ENCODE measurements around the gene CREB3L4. TPM values are rescaled to one million over a fixed set of nuclear protein-coding genes. Genes with fewer than 3 reads are reported as not detected.
"Not testable (repeated sequence)": the region's sequence is repeated elsewhere in the genome, so short reads cannot be mapped to it uniquely, and the experiment has no call there.

The CREB3L4 gene
- total RNA-seq, 3 donors from 2014 or later: 9.9 to 26.9 (median 23.0) TPM

GRCh38 chr1:153995640-153996039 is 27.9 kb downstream of the CREB3L4 start:
- H3K4me3 ChIP-seq: no peak overlapping the region
- ATAC-seq (no peak), DNase-seq (no peak)
- no peak for TF ChIP-seq CTCF (IDR thresholded peaks at IDR 0.05)
- no peaks in the 10 kb centered on the region for H3K36me3 ChIP-seq (ENCODE audit: low read depth)
- peaks cover 17% of the 10 kb centered on the region for H3K4me1 ChIP-seq (ENCODE audit: low read depth)
- H3K9me3 ChIP-seq: no peaks in the 10 kb centered on the region
- intact Hi-C loops (cut with DNase I, micrococcal nuclease): no loop called here

GRCh38 chr1:153996882-153997281 is 29.2 kb downstream of the CREB3L4 start:
- H3K36me3 ChIP-seq (ENCODE audit: low read depth); intact Hi-C loops (cut with DNase I, micrococcal nuclease); ATAC-seq; H3K4me3 ChIP-seq; DNase-seq; H3K9me3 ChIP-seq: not testable (repeated sequence)
- H3K4me1 ChIP-seq (ENCODE audit: low read depth): peaks cover 12% of the 10 kb centered on the region

- ATAC-seq: no peak
- Histone ChIP-seq H3K4me3 (no peak overlapping the region), H3K4me1 (ENCODE audit: low read depth) (no peaks in the 10 kb centered on the region), H3K36me3 (ENCODE audit: low read depth) (no peaks in the 10 kb centered on the region), H3K9me3 (no peaks in the 10 kb centered on the region)
- TF ChIP-seq CTCF (IDR thresholded peaks at IDR 0.05): no peak
- intact Hi-C loops (cut with DNase I, micrococcal nuclease): no loop called here
- DNase-seq: no peak
Observed at GRCh38 chr1:154000420-154000819, 32.7 kb downstream of the CREB3L4 start.

- no peak for TF ChIP-seq CTCF (IDR thresholded peaks at IDR 0.05)
- intact Hi-C loops (cut with DNase I, micrococcal nuclease): no loop called here
- no peak for ATAC-seq
Observed at GRCh38 chr1:154006136-154006535, 38.4 kb downstream of the CREB3L4 start.

GRCh38 chr1:154012129-154012528 is 44.4 kb downstream of the CREB3L4 start:
- no peak for DNase-seq
- ATAC-seq: no peak

More at GRCh38 chr1:154006136-154006535, 38.4 kb downstream of the CREB3L4 start:
- no peak for DNase-seq
- Histone ChIP-seq H3K4me3 (no peak overlapping the region), H3K9me3 (no peaks in the 10 kb centered on the region), H3K4me1 (ENCODE audit: low read depth) (no peaks in the 10 kb centered on the region), H3K36me3 (ENCODE audit: low read depth) (no peaks in the 10 kb centered on the region)

GRCh38 chr1:154012543-154012942 is 44.8 kb downstream of the CREB3L4 start:
- H3K36me3 ChIP-seq (ENCODE audit: low read depth); DNase-seq; H3K4me1 ChIP-seq (ENCODE audit: low read depth); H3K9me3 ChIP-seq; ATAC-seq; intact Hi-C loops (cut with DNase I, micrococcal nuclease); H3K4me3 ChIP-seq: not testable (repeated sequence)

More at GRCh38 chr1:154012129-154012528, 44.4 kb downstream of the CREB3L4 start:
- no peak for TF ChIP-seq CTCF (IDR thresholded peaks at IDR 0.05)
- intact Hi-C loops (cut with DNase I, micrococcal nuclease): no loop called here
- Histone ChIP-seq H3K4me3 (no peak overlapping the region), H3K4me1 (ENCODE audit: low read depth) (no peaks in the 10 kb centered on the region), H3K9me3 (no peaks in the 10 kb centered on the region), H3K36me3 (ENCODE audit: low read depth) (no peaks in the 10 kb centered on the region)
